Tongue (tissue), 2 donors: ENCODE measurements around the gene SALL1. TPM values are rescaled to one million over a fixed set of nuclear protein-coding genes. Genes with fewer than 3 reads are reported as not detected.

ENCODE experiments used
- DNase-seq: peaks from one replicate; pipeline ENCODE4 v3.0.0-alpha.2; 2015
- total RNA-seq: library from RNA; depleted of rRNA; stranded (reverse); fragments of >200 nt; gene quantifications from one replicate; pipeline ENCODE4 v1.2.3, GENCODE V29; 2014

SALL1 gene
- total RNA-seq, 1 donor from 2014 or later, result 0.21 TPM

DNA sequence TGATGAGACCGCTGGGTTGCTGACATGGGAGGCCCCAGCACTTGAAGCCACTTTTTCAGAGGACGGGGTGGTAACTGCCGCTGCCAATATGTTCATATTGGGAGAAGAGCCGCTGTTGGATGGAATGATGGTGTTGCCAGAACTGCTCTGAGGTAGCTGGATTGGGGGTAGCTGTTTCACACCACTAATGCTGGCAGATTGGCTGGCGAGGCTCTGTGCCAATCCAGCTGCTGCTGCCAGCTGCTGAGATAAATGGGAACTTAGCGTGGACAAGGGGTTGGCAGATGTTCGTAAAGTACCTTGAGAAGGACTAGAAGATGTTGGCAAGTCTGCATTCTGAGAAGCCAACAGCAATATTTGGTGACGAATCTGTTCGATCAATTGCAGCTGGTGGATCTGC lies 10.0 kb downstream of the SALL1 start:
- peak; percentile 76 for DNase-seq

DNA sequence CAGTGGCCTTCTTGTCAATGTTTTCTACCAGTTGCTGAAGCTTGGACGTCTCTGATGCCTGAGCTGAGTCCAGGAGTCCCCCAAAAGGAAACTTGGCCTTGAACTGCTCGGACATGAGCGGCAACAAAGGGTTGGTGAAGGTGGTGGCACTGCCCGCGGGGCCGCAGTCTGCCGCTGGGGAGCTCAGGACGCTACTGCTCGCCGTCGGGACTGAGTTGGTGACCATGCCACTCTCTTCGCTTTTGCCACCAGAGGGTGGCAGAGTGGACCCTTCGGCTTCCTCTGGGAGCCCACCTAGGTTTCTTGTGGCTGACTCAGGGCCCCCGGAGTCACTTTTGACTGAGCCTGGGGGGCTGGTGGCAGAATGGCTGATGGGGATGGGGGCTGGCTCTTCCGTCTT lies 11.0 kb downstream of the SALL1 start:
- DNase-seq, result no peak

DNA sequence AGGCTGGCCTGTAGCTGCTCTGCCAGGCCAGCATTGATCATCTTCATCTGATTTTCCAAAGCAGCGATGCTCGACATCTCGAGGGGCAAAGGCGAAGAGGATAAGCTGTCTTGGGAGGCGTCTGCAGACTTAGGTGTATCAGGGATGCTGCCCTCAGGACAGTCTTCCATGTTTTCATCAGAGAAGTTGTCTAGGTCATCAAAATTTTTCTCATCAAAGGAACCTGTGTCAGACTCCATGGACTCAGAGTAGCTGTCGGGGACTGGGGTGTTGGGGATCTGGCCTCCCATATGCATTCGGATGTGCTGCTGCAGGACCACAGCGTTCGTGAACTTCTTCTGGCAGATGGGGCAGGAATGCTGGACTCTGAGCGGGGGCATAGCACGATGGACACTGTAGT lies 11.5 kb downstream of the SALL1 start:
- DNase-seq, result no peak

DNA sequence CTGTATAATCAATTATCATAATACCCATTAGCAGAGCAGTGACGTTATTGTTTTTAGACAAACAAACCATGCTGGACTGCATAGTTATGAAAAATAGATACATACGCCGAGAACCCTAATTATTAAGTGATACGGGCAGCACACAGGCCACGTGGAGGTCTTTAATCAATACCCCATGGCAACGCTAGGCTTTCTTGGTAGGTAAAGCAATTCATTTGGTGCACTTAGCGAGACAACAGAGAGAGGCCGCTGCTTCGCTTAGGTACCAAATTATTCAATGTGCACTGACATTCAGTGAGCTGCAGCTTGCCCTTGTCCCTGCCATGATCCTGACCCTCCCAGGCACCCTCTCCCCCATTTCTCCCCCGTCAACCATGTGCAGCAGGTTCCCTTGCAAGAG lies 12.9 kb downstream of the SALL1 start:
- DNase-seq, result no peak

DNA sequence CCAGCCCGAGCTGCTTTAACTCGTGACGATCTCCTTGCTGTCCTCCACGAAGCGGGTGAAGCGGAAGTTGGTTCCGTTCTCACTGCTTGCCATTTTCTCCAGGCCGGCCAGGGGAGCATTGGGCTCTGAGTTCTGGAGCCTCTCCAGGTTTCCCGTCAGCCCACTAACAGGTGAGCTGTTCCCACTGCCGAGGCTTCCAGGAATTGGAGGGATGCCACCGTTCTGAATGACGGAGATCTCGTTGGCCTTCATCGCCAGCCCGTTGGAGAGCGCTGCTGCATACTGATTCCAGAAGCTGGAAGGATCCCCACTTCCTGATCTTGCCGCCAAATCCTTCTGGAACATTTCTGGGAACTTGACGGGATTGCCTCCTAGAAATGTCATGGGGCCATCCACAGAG lies 14.0 kb downstream of the SALL1 start:
- no peak for DNase-seq

DNA sequence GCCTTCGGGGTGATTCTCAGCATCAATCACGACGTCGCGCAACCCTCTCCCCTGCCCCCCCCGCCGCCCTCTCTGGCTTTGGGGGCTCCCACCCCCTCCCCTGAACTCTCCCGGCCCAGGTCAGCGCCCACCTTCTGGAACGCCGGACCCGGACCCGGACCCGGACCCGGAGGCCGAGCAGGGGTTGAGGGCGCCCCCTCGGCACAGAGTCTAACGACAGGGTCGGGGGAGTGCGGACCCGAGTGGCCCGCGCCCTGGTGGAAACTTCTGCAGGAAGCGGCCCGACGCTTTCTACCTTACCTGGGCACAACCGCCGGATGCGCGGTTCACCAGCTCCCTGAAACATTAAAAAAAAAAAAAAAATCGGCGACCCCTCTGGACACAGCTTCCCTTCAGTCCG lies 16.2 kb downstream of the SALL1 start:
- no peak for DNase-seq

DNA sequence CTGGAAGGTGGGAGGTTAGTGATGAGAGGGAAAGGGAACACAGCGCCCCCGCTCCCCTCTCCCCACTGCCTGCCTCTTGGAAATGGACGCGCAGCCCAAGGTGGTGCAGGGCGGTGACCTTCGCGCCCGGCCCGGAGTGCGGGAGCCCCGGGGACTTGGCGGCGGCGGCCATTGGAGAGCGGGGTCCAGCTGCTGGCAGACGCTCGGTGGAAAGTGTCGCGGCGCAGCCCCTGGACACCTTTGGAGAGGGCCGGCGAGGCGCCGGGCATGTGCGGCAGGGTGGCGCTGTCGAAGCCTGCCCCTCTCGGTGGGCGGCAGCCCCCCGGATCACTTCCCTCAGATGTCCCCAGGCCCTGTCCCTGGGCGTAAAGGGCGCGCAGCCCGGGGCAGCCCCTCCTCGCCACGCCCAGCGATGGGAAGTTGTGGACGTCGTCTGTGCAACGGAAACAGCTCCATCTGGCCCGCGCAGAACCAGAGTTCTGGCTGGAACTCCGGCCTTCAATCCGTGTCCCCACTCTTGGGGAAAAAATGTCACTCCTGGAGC lies 16.7 kb downstream of the SALL1 start:
- DNase-seq, result no peak

DNA sequence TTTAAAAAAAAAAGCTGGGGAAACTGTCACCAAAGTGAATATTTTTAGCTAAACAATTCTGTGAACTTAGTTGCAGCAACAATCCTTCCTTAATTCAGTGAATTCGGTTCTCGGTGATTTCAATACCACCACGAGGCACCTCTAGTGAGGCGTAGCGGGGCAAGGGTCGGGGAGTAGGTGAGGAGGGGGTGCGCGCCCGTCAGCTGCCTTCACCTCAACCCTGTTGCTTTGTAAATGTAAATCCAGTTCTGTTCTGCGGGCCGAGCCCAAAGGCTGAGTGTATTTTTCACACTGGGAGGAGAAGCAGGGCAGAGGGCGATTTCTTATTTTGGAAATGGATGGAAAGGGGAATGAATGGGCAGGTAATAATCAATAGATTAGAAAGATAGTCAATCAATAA lies 17.4 kb downstream of the SALL1 start:
- DNase-seq, result no peak

DNA sequence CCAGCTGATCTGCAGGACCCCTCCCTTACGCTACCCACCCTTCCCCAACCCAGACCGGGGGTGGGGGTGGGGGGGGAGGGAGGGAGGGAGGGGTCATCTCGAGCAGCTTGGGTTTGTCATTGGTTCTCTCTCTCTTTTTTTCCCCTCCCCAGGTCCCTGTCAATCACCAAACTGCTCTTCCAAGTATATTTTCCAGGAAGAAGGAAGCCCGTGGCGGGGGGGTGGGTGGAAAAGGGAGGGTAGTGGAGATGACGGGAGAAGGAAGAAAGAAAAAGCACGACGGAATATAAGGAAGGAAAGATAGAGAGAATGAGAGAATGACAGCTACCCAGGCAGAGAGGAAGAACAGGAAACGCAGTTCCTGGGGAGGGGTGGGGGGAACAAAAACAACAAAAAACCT lies 17.9 kb downstream of the SALL1 start:
- no peak for DNase-seq

DNA sequence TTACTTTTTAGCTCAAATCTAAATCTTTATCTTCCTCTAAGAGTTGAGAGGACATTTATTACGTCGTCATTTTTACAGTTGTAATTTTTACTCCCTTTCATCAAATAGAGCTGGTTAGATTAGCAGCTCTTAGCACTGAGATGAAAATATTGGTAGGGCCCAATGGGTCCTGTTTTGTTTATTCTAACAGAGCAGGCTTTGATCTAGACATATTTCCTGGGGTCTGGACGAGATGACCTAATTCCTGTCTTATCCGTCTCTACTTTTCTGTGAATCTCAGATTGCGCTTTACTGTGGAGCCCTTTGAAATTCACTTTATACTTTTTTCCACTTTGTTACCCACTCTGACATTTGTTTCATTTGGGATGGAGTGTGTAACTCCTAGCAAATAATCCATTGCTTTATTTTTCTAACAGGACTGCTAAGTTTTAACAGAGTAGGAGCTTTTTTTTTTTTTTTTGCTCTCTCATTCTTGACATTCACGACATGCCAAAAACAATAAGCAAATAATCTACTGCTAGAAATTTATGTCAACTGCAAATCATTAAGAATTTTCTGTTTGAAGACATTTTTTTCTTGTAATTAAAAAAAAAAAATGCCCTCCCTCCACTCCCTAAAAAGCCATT lies 18.5 kb downstream of the SALL1 start:
- DNase-seq, result no peak

DNA sequence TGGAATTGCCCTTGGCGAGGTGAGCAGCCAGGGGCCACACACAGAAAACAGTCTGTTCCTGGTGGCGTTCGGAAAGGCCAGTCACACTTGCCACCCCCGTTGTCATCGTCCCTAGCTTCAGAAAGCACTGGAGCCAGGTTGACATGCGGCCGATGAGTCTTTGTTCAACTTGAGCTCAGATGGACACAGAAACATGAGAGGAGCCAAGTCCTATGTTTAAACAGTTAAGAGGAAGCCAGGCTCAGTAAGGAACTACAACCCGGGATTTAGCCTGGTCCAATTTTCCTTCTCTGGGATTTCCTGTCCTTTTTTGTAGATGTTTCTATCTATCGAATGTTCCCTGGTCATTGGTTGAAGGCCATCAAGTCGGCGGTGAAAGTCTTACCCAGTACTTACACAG lies 19.5 kb downstream of the SALL1 start:
- DNase-seq, result no peak

DNA sequence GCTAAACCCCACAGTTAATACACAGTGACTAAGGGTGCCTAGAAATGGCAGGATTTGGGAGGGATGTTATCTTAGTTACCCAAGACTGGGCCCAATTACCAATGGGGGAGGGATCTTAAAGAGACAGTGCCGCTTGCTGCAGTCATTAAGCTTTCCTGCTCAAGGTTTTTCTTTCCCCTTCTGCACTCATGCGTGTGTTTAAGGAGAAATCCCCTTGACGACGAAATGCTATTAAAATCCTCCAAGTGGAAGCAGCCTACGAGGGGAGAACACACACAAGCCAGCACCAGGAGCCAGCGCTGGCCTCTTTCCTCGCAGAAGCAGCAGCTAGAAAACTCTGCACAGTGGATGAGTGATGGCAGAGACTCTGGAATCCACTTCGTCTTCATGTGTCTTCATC lies 22.0 kb downstream of the SALL1 start:
- DNase-seq, result no peak

DNA sequence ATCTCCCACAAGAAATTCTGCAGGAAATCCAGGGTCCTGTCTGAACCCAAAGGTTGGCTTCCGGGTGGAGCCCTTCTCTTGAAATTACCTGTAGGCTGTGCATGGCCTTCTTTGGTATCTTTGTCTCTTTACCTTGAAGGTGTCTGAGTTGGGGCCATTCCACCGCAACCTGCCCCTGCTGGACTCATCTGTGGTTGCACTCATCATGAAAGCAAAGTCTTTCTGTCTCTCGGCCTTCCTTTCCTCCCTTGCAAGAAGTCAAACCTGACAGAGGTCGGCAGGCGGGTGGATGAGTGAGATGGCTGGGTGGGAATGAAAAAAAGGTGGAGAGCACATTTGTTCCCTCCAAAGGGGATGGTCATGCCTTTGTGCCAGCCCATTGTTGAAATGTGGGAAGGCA lies 25.1 kb downstream of the SALL1 start:
- DNase-seq, result no peak

DNA sequence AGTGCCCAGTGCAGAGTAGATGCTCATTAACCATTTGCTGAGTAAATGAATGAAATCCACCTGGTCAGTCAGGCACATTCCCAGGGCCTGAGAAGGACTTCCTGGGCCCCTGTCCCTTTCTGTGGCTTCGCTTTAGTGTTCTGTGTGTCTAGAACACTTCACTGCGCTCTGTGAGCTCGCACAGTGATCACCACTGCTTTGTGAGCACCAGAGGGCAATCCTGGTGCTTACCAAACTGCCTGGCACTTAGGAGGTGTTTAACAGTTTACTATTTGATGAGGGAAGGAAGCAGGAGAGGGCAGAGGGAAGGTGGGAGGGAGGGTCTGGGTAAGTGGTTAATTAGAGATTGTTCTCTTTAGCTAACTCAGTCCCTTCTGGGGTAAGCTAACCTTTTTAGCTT lies 26.2 kb downstream of the SALL1 start:
- no peak for DNase-seq

DNA sequence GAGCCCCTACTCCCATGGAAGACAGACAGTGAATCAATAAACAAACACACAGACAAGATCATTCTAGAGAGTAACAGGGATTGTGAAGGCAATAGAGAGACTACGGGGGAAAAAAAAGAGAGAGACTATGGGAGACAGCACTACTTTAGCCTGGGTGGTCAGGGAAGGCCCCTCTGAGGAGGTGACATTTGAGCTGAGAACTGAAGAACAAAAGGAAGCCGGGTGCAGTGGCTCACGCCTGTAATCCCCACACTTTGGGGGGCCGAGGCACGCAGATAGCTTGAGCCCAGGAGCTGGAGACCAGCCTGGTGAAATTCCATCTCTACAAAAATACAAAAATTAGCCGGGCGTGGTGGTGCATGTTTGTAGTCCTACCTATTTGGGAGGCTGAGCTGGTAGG lies 29.2 kb downstream of the SALL1 start:
- no peak for DNase-seq

DNA sequence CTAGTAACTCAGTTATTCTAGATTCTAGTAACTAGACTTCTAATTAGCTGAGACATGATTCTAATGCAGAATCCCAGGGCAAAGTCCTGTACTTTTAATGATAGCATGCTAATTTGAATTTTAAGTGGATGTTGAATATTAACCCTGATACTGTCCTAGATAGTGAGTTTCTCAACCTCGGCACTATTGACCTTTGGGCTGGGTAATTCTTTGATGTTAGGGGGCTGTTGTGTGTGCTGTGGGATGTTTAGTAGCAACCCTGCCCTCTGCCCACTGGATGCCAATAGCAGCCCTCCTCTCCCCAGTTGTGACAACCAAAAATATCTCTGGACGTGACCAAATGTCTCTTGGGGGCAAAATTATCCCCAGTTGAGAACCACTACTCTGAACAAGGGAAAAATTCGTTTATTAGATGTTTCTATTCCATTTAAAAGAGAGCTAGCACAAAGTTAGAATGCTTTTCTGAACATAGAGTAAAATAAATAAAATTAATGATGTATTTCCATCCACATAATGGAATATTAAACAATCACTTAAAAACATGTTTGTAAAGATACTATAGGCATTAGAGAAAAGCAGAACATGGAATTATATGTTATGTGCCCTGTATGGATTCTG lies 30.2 kb downstream of the SALL1 start:
- DNase-seq, result no peak

DNA sequence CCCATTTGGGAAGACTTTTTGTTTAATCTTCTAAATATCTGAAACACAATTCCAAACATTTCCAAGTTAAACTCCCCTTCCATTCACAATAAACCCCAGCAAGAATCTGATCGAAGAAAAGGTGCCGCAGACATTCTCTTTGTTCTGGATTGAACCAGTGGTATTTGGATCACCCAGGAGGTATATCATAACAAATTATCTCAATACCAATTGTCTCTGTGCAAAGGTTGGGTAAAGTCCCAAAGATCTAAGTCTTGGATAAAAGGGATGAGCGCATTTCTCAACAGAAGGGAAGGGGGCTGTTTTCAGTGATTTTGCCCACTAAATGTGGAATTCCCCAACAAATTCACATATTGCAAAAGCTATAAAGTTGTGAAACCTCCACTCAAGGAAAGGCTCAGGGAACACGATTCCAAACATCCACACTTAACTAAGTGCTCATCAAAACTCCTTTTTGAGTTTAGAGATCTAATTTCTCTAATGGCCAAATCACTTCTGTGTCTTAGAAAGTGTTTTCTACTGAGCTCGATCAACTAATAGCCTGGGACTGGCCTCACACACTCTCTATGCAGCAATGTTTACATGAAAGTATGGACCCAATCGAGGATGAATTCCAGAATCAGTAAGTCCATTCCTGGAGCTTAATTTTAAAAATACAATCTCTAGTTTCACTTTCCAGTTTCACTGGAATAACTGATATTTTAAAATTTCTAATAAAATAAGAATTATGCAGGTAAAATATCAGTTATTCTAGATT lies 30.9 kb downstream of the SALL1 start:
- no peak for DNase-seq

DNA sequence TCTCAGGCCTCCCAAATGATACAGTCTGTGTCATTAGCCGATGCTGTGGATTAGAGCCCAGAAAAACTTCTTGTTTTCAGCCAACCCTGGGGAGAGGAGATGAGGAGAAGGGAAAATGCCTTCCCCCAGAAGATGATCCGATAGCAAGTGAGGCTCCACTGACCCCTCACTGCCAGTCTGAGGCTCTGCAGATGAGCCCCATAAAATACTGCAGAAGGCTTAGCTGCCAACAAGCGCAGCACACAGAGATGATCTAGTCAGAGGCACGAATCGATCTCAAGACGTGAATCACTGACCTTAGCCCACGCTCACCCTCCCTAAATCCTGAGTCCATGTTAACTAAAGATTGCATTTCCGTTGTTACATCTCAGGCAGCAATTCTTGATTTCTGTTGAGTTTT lies 31.5 kb downstream of the SALL1 start:
- no peak for DNase-seq

DNA sequence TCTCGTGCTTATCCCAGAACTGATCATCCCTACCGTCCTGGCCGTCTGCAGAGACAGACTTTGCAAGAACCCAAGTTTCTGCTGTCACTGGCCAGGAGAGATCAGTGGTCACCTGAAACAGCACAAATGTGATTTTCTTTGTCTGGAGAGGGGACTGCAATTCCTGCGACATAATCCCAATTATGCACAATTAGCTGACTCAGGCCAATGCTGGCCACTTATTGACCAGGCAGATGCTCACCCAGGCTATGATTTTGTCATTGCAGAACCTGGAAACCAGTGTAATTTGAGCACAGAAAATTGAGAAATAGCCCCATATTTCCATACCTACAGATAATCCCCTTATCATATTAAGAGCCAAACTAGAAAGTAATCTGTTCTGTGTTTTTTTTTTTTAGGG lies 34.7 kb downstream of the SALL1 start:
- DNase-seq, result no peak

DNA sequence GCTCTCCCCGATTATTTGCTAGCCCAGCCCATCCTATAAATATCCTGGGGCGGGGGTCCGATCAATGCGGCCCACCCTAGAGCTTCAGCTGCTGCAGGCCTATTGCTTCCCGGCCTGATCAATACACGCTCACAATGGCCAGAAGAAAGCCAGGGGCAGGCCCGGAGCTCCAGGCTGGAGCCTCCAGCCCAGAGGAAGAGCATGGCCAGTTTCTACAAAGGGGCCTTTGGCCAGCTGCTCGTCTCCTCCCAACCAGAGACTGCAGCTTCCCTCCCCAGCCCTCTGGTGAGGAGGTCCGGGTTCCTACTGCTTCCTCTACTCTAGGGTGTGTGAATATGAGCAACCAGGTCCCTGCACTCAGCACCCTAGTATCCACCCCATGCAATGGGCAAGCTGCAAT lies 36.7 kb downstream of the SALL1 start:
- DNase-seq, result no peak

DNA sequence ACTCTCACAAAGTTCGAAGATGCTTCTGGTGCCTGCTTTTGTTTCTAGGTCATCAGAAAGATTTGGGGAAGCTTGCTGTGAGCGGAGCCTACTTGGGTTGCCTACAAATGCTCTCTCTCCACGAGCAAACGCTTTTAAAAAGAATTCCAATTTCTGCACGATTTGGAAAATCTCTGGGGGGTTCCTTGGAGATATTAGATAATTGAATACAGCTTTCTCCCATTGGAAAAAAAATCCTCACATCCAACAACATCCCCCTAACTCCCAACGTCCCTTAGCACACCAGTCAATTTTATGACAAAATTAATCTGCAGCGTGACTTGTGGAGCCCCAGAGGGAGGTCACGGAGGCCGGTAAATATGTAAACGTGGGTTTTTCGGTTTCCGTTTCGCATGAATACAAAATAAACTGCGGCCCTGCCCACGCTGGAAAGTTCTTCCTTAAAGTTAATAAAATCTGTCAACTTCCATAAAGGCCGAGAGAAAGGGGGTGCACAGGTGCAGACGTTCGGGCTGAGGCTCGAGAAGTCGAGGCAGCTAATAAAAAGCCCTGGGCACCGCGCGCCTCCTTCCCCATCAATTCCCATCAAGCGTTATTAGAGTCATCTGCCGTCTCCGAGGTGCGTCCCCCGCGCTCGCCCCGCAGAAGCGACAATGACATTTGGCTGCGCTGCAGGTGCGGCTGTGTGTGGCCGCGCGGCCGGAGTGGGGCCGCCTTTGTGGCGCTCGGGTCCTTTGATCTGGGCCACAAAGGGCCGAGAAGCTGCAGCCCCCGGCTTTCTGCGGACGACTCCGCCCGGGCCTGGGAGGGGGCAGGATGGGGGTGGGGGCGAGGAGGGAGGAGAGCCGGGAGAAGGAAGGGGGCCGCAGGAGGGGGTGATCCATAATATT lies 37.6 kb downstream of the SALL1 start:
- DNase-seq, result no peak

DNA sequence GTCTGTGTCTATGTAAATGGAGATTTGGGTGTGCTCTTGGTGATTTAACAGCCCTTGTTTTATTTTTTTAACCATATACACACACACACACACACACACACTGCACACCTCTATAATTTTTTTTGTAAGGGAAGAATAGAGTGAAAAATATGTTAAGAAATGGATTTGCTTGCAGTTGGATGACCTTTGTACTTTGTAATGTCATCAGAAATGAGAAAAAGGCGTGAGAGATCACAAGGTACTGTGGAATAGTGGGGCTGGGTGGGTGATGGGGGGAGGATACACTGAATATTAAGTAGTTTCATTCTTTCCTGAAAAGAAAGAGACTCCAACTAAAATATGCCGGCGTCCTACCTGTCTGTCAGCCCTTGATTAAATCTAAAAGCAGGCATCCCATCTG lies 38.7 kb downstream of the SALL1 start:
- no peak for DNase-seq

DNA sequence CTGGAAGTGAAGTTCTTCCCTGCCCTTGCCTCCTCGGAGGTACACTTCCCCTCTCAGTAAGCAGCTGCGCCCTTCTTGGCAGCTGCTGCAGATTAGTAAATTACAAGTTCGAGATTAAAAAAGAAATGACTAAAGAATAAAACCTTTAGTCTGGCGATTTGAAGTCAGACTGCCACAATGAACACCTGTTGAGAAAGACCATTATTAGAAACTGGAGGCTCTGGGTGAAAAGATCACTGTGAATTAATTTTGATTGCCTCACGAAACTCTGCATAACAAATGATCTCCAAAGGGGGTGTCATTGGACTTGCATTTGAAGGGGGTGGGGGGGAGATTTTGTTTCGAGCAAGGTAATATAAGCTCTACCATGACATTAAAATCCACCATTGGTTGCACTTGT lies 39.3 kb downstream of the SALL1 start:
- DNase-seq, result no peak
